Measurements from ENCODE around the gene SST. TPM values are rescaled to one million over a fixed set of nuclear protein-coding genes. Genes with fewer than 3 reads are reported as not detected.

SST gene
- total RNA-seq, 1 experiment from 2014 or later, result not detected

DNA sequence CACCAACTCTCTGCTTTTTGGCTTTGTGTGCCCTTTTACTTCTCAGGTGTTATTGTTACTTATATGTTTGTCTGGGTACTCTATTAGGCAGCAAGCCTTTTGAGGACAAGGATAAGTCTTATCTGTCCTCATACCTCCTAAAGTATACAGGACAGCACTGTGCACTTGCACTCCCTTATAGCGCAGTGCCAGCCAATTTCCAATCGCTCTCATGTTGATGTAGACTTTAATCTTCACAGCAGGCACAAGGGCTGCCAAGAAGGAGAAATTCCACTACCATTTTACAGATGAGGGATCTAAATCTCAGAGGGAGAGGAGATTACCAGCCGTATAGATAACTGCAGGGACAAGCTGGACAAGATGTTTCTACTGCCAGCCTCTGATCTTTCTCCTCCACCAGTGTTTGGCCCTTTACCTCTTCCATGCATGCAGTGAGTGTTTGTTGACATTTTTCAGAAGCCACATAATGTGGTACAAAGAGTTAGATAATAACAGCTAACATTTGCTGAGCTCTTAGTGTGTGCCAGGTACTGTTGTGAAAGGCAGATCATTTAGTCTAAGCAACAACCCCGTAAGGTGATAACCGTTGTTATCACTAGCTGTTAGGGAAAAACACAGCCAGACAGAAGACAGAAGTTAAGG lies 30.1 kb downstream of the SST start:
- TF ChIP-seq, protein P1, sequence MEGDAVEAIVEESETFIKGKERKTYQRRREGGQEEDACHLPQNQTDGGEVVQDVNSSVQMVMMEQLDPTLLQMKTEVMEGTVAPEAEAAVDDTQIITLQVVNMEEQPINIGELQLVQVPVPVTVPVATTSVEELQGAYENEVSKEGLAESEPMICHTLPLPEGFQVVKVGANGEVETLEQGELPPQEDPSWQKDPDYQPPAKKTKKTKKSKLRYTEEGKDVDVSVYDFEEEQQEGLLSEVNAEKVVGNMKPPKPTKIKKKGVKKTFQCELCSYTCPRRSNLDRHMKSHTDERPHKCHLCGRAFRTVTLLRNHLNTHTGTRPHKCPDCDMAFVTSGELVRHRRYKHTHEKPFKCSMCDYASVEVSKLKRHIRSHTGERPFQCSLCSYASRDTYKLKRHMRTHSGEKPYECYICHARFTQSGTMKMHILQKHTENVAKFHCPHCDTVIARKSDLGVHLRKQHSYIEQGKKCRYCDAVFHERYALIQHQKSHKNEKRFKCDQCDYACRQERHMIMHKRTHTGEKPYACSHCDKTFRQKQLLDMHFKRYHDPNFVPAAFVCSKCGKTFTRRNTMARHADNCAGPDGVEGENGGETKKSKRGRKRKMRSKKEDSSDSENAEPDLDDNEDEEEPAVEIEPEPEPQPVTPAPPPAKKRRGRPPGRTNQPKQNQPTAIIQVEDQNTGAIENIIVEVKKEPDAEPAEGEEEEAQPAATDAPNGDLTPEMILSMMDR (IDR thresholded peaks at IDR 0.05; ENCODE audit: insufficient read depth in 1 of 2, low read depth in 1 of 2, low read length in 1 of 2, severe bottlenecking in 1 of 2, unreplicated experiment in 1 of 2), result no peak
- H3K4me3 ChIP-seq (ENCODE audit: low read depth, low read length), result no peak overlapping the region
- no peaks in the 10 kb centered on the region for H3K9me3 ChIP-seq
- no peak overlapping the region for H3K4me3 Mint-ChIP-seq (ENCODE audit: unreplicated experiment)
- no TSS peak for BruUV-seq (replicated peaks)
- no peaks in the 10 kb centered on the region for H3K36me3 Mint-ChIP-seq (ENCODE audit: insufficient read depth, unreplicated experiment)
- no peaks in the 10 kb centered on the region; the same call in 1 of the 2 replicates for H3K27me3 ChIP-seq (replicated peaks; ENCODE audit: control insufficient read depth, insufficient read depth, low read length)
- DNase-seq, result peak in 1 of 2 experiments; percentile 8
- H3K9me3 Mint-ChIP-seq (ENCODE audit: unreplicated experiment), result peaks cover 8% of the 10 kb centered on the region
- peaks cover 13% of the 10 kb centered on the region for H3K4me1 Mint-ChIP-seq (ENCODE audit: low read depth, unreplicated experiment)
- POLR2A ChIA-PET, result no interaction called here
- H3K27ac Mint-ChIP-seq (ENCODE audit: unreplicated experiment), result peak overlapping the region; percentile 11
- no peaks in the 10 kb centered on the region for H3K36me3 ChIP-seq (ENCODE audit: control insufficient read depth, insufficient read depth, low read length)
- H3K4me1 ChIP-seq, result peaks cover 13% of the 10 kb centered on the region; the same call in 1 of the 2 replicates
- H3K27me3 Mint-ChIP-seq (ENCODE audit: insufficient read depth, unreplicated experiment), result no peaks in the 10 kb centered on the region
- intact Hi-C loops (cut with micrococcal nuclease; ENCODE audit: unreplicated experiment), result no loop called here
- CTCF ChIA-PET, result interaction anchor here (0.7 kb wide), 1 partner anchor 39 kb away, joined by 4 read pairs; no protein-coding TSS in a partner anchor

DNA sequence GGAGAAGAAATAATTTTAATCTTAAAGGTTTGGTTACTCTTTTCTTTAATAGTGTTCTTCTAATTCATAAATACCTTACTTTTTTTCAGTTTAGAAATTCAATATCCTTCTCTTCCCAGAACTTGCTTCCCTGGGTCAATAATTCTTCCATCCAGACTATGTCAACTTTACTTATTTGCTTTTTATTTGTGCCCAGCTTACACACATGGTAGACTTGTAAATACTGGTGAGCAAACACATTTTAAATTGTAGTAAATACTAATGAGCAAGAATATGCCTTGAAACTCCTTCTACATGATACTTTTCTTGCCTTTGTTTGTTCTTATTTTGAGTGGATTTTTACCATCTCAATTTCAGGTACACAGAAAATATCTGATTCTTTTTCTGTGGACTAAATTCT lies 33.7 kb downstream of the SST start:
- CTCF ChIA-PET, result no interaction called here
- no peak for DNase-seq
- TF ChIP-seq, protein P1 (IDR thresholded peaks at IDR 0.05; ENCODE audit: insufficient read depth in 1 of 2, low read depth in 1 of 2, low read length in 1 of 2, severe bottlenecking in 1 of 2, unreplicated experiment in 1 of 2), result no peak
- H3K27ac Mint-ChIP-seq (ENCODE audit: unreplicated experiment), result no peak overlapping the region
- peaks cover 22% of the 10 kb centered on the region for H3K9me3 Mint-ChIP-seq (ENCODE audit: unreplicated experiment)
- H3K4me1 ChIP-seq, result peaks cover 13% of the 10 kb centered on the region; the same call in 1 of the 2 replicates
- no peaks in the 10 kb centered on the region; the same call in 1 of the 2 replicates for H3K27me3 ChIP-seq (replicated peaks; ENCODE audit: control insufficient read depth, insufficient read depth, low read length)
- no peaks in the 10 kb centered on the region for H3K36me3 ChIP-seq (ENCODE audit: control insufficient read depth, insufficient read depth, low read length)
- no peaks in the 10 kb centered on the region for H3K9me3 ChIP-seq
- no peak overlapping the region for H3K4me3 Mint-ChIP-seq (ENCODE audit: unreplicated experiment)
- peaks cover 13% of the 10 kb centered on the region for H3K4me1 Mint-ChIP-seq (ENCODE audit: low read depth, unreplicated experiment)
- H3K4me3 ChIP-seq (ENCODE audit: low read depth, low read length), result no peak overlapping the region
- H3K36me3 Mint-ChIP-seq (ENCODE audit: insufficient read depth, unreplicated experiment), result no peaks in the 10 kb centered on the region
- no TSS peak for BruUV-seq (replicated peaks)
- POLR2A ChIA-PET, result no interaction called here
- intact Hi-C loops (cut with micrococcal nuclease; ENCODE audit: unreplicated experiment), result no loop called here
- no peaks in the 10 kb centered on the region for H3K27me3 Mint-ChIP-seq (ENCODE audit: insufficient read depth, unreplicated experiment)

DNA sequence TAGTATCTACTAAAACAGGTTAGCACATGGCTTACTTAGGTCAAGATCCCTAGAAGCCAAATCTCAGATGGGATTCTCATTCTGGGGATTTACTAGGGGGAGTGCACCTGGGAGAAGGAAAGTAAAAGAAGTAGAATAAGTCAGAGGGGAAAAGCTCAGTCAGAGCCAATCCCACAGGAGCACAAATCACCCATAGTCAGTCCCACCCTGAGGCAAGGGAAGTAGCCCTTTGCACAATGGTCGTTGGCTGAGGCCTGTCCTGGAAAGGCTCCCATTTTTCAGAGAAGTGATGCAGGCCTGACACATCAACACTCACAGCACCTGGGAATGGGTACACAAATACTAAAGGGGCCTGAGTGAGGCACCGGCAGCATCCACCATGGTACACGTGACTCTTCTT lies 39.8 kb downstream of the SST start:
- ChIA-PET POLR2A (no interaction called here), CTCF (interaction anchor here (0.5 kb wide), 1 partner anchor 55 kb away, joined by 6 read pairs; no protein-coding TSS in a partner anchor)
- Mint-ChIP-seq H3K36me3 (ENCODE audit: insufficient read depth, unreplicated experiment) (no peaks in the 10 kb centered on the region), H3K4me3 (ENCODE audit: unreplicated experiment) (no peak overlapping the region), H3K27me3 (ENCODE audit: insufficient read depth, unreplicated experiment) (no peaks in the 10 kb centered on the region), H3K4me1 (ENCODE audit: low read depth, unreplicated experiment) (no peaks in the 10 kb centered on the region), H3K9me3 (ENCODE audit: unreplicated experiment) (peaks cover 18% of the 10 kb centered on the region), H3K27ac (ENCODE audit: unreplicated experiment) (no peak overlapping the region)
- TF ChIP-seq, protein P1 (IDR thresholded peaks at IDR 0.05; ENCODE audit: insufficient read depth in 1 of 2, low read depth in 1 of 2, low read length in 1 of 2, severe bottlenecking in 1 of 2, unreplicated experiment in 1 of 2), result no peak
- BruUV-seq (replicated peaks), result no TSS peak
- Histone ChIP-seq H3K4me3 (ENCODE audit: low read depth, low read length) (no peak overlapping the region), H3K9me3 (no peaks in the 10 kb centered on the region), H3K36me3 (ENCODE audit: control insufficient read depth, insufficient read depth, low read length) (no peaks in the 10 kb centered on the region), H3K4me1 (no peaks in the 10 kb centered on the region), H3K27me3 (replicated peaks; ENCODE audit: control insufficient read depth, insufficient read depth, low read length) (no peaks in the 10 kb centered on the region)
- intact Hi-C loops (cut with micrococcal nuclease; ENCODE audit: unreplicated experiment), result no loop called here
- DNase-seq, result no peak
